ENCODE data around the gene ASPN.
"Not testable (repeated sequence)": the region's sequence is repeated elsewhere in the genome, so short reads cannot be mapped to it uniquely, and the experiment has no call there.

Gene ASPN

DNA sequence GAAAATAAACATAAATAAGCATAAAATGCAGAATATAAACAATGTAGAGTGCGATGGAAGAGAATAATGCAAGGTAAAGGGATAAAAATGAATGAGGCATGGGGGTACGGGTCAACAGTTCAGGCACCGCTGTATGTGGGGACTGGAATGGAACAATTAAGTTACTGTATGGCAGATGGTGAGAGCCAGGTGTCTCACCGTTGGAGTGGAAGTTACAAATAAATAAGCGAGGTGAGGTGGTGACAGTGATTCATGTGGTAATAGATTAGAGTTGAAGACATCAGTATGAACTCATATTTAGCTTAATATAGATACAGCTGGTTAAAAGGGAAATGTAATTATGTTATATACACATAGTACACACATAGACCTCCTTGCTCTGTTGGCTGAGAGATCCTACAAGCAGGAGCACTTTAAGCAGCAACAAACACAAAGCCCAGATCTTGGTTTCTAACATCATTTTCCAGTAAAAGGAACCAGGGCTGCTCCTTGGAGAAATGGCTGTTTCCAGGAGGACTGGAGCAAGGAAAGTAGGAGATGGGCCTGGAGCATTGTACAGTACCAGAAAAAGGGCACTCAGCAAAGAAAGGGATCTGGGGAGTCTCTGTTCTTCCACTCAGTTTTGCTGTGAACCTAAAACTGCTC, 55.7 kb downstream of the ASPN start:
- no peak for DNase-seq (ENCODE audit: extremely low spot score)
- CTCF ChIA-PET, result interaction anchor here (1.6 to 1.9 kb wide), 2 partner anchors 12 to 17 kb away, joined by 6 to 7 read pairs; no protein-coding TSS in a partner anchor
- POLR2A ChIA-PET, result no interaction called here
- TF ChIP-seq, protein P1, sequence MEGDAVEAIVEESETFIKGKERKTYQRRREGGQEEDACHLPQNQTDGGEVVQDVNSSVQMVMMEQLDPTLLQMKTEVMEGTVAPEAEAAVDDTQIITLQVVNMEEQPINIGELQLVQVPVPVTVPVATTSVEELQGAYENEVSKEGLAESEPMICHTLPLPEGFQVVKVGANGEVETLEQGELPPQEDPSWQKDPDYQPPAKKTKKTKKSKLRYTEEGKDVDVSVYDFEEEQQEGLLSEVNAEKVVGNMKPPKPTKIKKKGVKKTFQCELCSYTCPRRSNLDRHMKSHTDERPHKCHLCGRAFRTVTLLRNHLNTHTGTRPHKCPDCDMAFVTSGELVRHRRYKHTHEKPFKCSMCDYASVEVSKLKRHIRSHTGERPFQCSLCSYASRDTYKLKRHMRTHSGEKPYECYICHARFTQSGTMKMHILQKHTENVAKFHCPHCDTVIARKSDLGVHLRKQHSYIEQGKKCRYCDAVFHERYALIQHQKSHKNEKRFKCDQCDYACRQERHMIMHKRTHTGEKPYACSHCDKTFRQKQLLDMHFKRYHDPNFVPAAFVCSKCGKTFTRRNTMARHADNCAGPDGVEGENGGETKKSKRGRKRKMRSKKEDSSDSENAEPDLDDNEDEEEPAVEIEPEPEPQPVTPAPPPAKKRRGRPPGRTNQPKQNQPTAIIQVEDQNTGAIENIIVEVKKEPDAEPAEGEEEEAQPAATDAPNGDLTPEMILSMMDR (IDR thresholded peaks at IDR 0.05; ENCODE audit: control extremely low read depth, extremely low read depth, low read depth, missing control alignments), result no peak

DNA sequence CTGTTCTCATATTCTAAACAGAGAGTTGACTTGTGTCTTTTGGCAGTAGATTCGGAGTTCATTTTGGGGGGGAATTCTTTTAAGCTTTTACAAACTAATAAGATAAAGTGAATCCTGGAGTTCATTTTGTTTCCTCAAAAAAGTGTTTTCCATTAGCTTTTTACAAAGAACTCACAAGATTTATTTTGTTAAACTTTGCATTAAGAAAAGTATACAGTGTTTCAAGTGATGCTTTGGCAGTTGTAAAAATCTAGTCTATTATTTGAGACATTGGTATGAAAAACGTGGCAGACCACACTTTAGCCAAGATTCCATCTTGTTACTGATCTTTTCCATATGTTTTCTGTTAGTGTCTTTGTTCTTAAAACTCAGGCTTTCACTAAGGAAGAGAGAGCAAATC, 56.8 kb downstream of the ASPN start:
- DNase-seq (ENCODE audit: extremely low spot score), result no peak
- TF ChIP-seq, protein P1 (IDR thresholded peaks at IDR 0.05; ENCODE audit: control extremely low read depth, extremely low read depth, low read depth, missing control alignments), result no peak
- POLR2A ChIA-PET, result no interaction called here
- CTCF ChIA-PET, result interaction anchor here (1.0 to 1.5 kb wide), 4 partner anchors 9 to 210 kb away, joined by 3 to 4 read pairs (median 3); no protein-coding TSS in a partner anchor

DNA sequence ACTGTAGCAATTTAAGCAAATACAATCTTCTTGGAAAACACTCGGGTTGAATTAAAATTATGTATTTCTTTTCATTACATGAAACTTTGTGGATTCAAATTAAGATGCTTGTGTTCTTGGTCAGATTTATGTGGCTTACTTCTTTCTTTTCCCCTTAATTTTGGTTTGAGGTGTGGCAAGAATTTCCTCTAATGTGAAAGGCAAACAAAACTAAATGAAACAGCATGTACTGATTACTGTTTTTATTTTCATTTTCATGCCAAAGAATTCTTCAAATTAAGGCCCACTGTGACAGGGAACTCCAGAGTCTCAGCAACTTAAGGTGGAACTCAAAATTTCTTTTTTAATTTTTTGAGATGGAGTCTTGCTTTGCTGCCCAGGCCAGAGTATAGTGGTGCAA, 58.0 kb downstream of the ASPN start, which contains the start of gene OMD:
TSS of gene OMD (minus strand) at position 132 of the 400 bp plus-strand sequence. CDS start 6,913 bp downstream, outside the sequence.
- DNase-seq (ENCODE audit: extremely low spot score), result no peak
- ChIA-PET POLR2A (no interaction called here), CTCF (interaction anchor here (1.4 to 1.5 kb wide), 3 partner anchors 10 to 211 kb away, joined by 3 to 4 read pairs (median 3); no protein-coding TSS in a partner anchor)
- TF ChIP-seq, protein P1 (IDR thresholded peaks at IDR 0.05; ENCODE audit: control extremely low read depth, extremely low read depth, low read depth, missing control alignments), result no peak

DNA sequence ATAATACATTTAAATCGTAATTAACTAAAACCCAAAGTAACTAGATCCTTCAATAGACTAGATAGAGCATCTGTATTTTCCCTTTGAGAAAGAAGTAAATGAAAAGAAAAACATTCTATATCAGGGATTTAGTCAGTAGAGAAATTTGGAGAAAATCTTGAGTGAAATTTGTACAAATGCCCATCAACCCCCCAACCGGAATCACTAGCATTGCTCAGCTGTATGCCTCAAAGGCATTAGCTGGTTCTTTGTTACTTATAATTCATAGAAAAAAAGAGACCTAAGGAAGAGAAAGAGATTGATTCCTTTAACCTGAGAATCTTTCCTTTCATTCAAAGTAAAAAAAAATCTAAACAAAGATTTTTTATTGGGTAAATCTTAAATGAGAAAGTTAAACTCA, 58.7 kb downstream of the ASPN start:
- TF ChIP-seq, protein P1 (IDR thresholded peaks at IDR 0.05; ENCODE audit: control extremely low read depth, extremely low read depth, low read depth, missing control alignments), result no peak
- no peak for DNase-seq (ENCODE audit: extremely low spot score)
- POLR2A ChIA-PET, result no interaction called here
- CTCF ChIA-PET, result interaction anchor here (1.5 kb wide), 1 partner anchor 14 kb away, joined by 3 read pairs; no protein-coding TSS in a partner anchor

DNA sequence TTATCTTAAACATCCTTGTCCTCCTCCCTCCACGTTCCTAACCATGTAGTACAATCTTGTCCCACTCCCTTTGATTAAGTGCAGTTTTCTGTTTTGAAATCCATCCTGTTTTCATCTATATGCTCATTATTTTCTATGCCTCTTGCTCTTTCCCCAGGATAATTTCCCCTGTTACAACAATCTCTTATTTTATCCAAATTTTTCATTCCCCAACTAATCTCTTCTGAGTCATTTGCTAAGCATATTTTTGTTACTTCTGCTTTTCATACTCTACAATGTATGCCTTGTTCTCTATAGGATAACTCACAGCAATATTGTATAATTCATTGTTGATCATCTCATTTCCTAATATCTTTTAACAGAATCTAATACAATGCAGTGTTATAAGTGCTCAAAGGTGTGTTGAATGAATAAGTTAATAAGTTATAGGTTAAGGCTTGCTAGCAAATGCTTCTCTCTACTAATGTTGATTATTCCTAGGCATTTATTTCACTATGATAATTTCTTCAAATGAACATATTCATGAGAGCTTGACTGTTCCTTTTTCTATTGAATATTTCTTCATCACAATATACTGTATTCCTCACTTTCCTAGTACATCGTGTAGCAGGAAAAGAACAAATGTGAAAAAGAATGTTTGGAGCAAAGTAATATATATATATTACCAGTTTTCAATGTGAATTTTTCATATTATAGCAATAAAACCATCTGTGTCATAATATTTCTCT, 59.5 kb downstream of the ASPN start:
- CTCF ChIA-PET, result no interaction called here

DNA sequence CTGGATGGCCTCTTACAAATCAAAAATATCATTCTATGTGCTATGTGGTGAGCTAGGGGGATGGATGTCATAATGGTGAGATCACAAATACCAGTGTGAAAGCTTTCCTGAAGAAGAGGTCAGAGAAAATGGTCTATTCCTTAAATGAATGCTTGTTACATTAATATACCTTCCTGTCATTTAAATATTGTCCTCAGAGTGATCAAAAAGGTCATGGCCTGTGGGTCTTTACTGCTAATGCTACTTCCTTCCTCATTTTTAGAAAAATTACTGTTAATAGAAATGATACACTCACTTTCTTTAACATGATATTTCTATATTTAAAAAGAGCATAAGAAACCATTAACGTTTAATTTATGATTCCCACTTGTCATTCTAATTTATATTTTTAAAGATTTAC, 67.7 kb downstream of the ASPN start:
- TF ChIP-seq, protein P1 (IDR thresholded peaks at IDR 0.05; ENCODE audit: control extremely low read depth, extremely low read depth, low read depth, missing control alignments), result no peak
- no peak for DNase-seq (ENCODE audit: extremely low spot score)
- CTCF ChIA-PET, result interaction anchor here (0.8 to 1.6 kb wide), 4 partner anchors 9 to 276 kb away, joined by 3 to 4 read pairs (median 3); no protein-coding TSS in a partner anchor
- POLR2A ChIA-PET, result no interaction called here

More for the DNA sequence above, 59.5 kb downstream of the ASPN start:
- POLR2A ChIA-PET, result no interaction called here
- TF ChIP-seq, protein P1 (IDR thresholded peaks at IDR 0.05; ENCODE audit: control extremely low read depth, extremely low read depth, low read depth, missing control alignments), result no peak
- no peak for DNase-seq (ENCODE audit: extremely low spot score)

DNA sequence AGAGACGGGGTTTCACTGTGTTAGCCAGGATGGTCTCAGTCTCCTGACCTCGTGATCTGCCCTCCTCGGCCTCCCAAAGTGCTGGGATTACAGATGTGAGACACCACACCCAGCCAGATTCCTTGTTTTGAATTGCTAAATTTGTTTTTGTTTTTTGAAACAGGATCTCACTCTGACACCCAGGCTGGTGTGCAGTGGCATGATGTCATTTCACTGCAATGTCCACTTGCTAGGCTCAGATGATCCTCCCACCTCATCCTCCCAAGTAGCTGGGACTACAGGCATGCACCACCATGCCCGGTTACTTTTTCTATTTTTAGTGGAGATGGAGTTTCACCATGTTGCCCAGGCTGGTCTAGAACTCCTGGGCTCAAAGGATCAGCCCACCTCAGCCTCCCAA, 71.1 kb downstream of the ASPN start:
- CTCF ChIA-PET; DNase-seq (ENCODE audit: extremely low spot score); POLR2A ChIA-PET: not testable (repeated sequence)

Data from GM10248 (cell line).